ENCODE results near the gene PPM1B. TPM values are rescaled to one million over a fixed set of nuclear protein-coding genes. Genes with fewer than 3 reads are reported as not detected.

The PPM1B gene
- total and polyA plus RNA-seq, 2 of the 8 experiments (the other 6 are each of a cell fraction or from before 2014, with no cell fraction given) = 43.6 to 126 TPM

- TF ChIP-seq GTF2F1 (IDR thresholded peaks at IDR 0.05; ENCODE audit: borderline replicate concordance, low read depth, low read length) = no peak
These were observed 41.7 kb downstream of the PPM1B start (continued) for GRCh38 chr2:44210362-44210761.
